Neural cell (in vitro differentiated cells): Measurements from ENCODE around the gene EMILIN1. TPM values are rescaled to one million over a fixed set of nuclear protein-coding genes. Genes with fewer than 3 reads are reported as not detected.
A peak's percentile ranks its signal among the peaks of the same experiment; 100 is the strongest.

ENCODE experiments used
- H2AFZ ChIP-seq: fragments of 200-600, 300-800 bp; sonication (generic), shearing (Covaris generic); 2 replicates; pipeline ENCODE4 v1.6.0; 2014; ENCODE audit warnings: low read depth, mild to moderate bottlenecking, antibody characterized with exemption, low read length, moderate library complexity
- H3F3A ChIP-seq: fragments of 200-600 bp; shearing (Covaris generic); 2 replicates; pipeline ENCODE4 v1.6.1; 2016; ENCODE audit warnings: mild to moderate bottlenecking, moderate library complexity, mixed read lengths, antibody characterized with exemption, low read length; ENCODE audit not compliant: insufficient read depth, poor library complexity, severe bottlenecking
- H3K27ac ChIP-seq: fragments of 200-600, 300-800 bp; sonication (generic), shearing (Covaris generic); 2 replicates; pipeline ENCODE4 v1.5.1; 2014; ENCODE audit warnings: mild to moderate bottlenecking, low read length, moderate library complexity
- H3K27me3 ChIP-seq: fragments of 300-800, 200-600 bp; sonication (generic), shearing (Covaris generic); 2 replicates; pipeline ENCODE4 v1.6.0; 2014; ENCODE audit warnings: mild to moderate bottlenecking, low read depth, low read length, moderate library complexity; ENCODE audit not compliant: insufficient read depth
- H3K36me3 ChIP-seq: fragments of 300-800, 200-600 bp; sonication (generic), shearing (Covaris generic); 2 replicates; pipeline ENCODE4 v1.5.1; 2014; ENCODE audit warnings: mild to moderate bottlenecking, antibody characterized with exemption, low read length, moderate library complexity; ENCODE audit not compliant: insufficient read depth
- H3K4me2 ChIP-seq: fragments of 300-800, 200-600 bp; sonication (generic), shearing (Covaris generic); 2 replicates; pipeline ENCODE4 v1.6.0; 2014; ENCODE audit warnings: mild to moderate bottlenecking, low read length
- H3K4me3 ChIP-seq: fragments of 300-800, 200-600 bp; sonication (generic), shearing (Covaris generic); 2 replicates; pipeline ENCODE4 v1.5.1; 2014; ENCODE audit warnings: mild to moderate bottlenecking, low read length, moderate library complexity
- H3K79me2 ChIP-seq: fragments of 200-600 bp; shearing (Covaris generic); replicated peaks from 2 replicates; pipeline ENCODE4 v1.6.0; 2014; ENCODE audit warnings: mild to moderate bottlenecking, low read length, moderate library complexity; ENCODE audit not compliant: insufficient read depth
- H3K9ac ChIP-seq: fragments of 300-800, 200-600 bp; sonication (generic), shearing (Covaris generic); 2 replicates; pipeline ENCODE4 v1.6.1; 2016; ENCODE audit warnings: mild to moderate bottlenecking, low read length, mixed read lengths
- H3K9me2 ChIP-seq: fragments of 200-600 bp; shearing (Covaris generic); 2 replicates; pipeline ENCODE4 v1.6.1; 2016; ENCODE audit warnings: mild to moderate bottlenecking, low read length, mixed read lengths; ENCODE audit not compliant: insufficient read depth
- H3K9me3 ChIP-seq: fragments of 200-600, 300-800 bp; sonication (generic), shearing (Covaris generic); 2 replicates; pipeline ENCODE4 v1.6.1; 2016; ENCODE audit warnings: mild to moderate bottlenecking, mixed run types, low read length, moderate library complexity, mixed read lengths
- H4K20me1 ChIP-seq: fragments of 200-600 bp; shearing (Covaris generic); 2 replicates; pipeline ENCODE4 v1.6.1; 2016; ENCODE audit warnings: mild to moderate bottlenecking, mixed run types; ENCODE audit not compliant: insufficient read depth
- EP300 ChIP-seq: fragments of 450-650 bp; conservative IDR thresholded peaks from 2 replicates; pipeline ENCODE4 v1.6.1; 2014; ENCODE audit warnings: antibody characterized with exemption, mild to moderate bottlenecking, moderate library complexity; ENCODE audit not compliant: poor library complexity, severe bottlenecking
- EZH2 ChIP-seq: fragments of 200-600, 300-800 bp; shearing (Covaris generic), sonication (generic); IDR thresholded peaks from 2 replicates; pipeline ENCODE4 v1.6.1; 2014; ENCODE audit warnings: antibody characterized with exemption, low read length, borderline replicate concordance, mild to moderate bottlenecking; ENCODE audit not compliant: insufficient read depth, poor library complexity, severe bottlenecking
- MXI1 ChIP-seq: fragments of 450-650 bp; conservative IDR thresholded peaks from 2 replicates; pipeline ENCODE4 v1.6.1; 2014; ENCODE audit warnings: antibody characterized with exemption, mild to moderate bottlenecking; ENCODE audit not compliant: poor library complexity, severe bottlenecking
- POLR2AphosphoS5 ChIP-seq: IDR thresholded peaks from 2 replicates; pipeline ENCODE4 v1.6.1; 2012
- RAD21 ChIP-seq: fragments of 450-650 bp; conservative IDR thresholded peaks from 2 replicates; pipeline ENCODE4 v1.6.1; 2014; ENCODE audit warnings: antibody characterized with exemption, mild to moderate bottlenecking, moderate library complexity
- SMC3 ChIP-seq: fragments of 450-650 bp; conservative IDR thresholded peaks from 2 replicates; pipeline ENCODE4 v1.6.1; 2014; ENCODE audit warnings: antibody characterized with exemption, mild to moderate bottlenecking, moderate library complexity; ENCODE audit not compliant: poor library complexity
- TAF1 ChIP-seq: IDR thresholded peaks from 2 replicates; pipeline ENCODE4 v1.6.1; 2012; ENCODE audit warnings: low read depth
- polyA plus RNA-seq: library from polyadenylated mRNA; depleted of rRNA; stranded (reverse); fragments of >200 nt; gene quantifications from 2 replicates; pipeline ENCODE4 v1.2.3, GENCODE V29; 2014
- TF ChIP-seq, protein P1 (sequence below): fragments of 450-650 bp; IDR thresholded peaks from 2 replicates; pipeline ENCODE4 v1.5.1; 2014; ENCODE audit warnings: antibody characterized with exemption, mild to moderate bottlenecking, moderate library complexity; ENCODE audit not compliant: poor library complexity, severe bottlenecking
- TF ChIP-seq, protein P2 (sequence below): IDR thresholded peaks from 2 replicates; pipeline ENCODE4 v1.6.1; 2012; ENCODE audit warnings: borderline replicate concordance

EMILIN1 gene
- polyA plus RNA-seq, 1 donor from 2014 or later, result 1.3 TPM

DNA sequence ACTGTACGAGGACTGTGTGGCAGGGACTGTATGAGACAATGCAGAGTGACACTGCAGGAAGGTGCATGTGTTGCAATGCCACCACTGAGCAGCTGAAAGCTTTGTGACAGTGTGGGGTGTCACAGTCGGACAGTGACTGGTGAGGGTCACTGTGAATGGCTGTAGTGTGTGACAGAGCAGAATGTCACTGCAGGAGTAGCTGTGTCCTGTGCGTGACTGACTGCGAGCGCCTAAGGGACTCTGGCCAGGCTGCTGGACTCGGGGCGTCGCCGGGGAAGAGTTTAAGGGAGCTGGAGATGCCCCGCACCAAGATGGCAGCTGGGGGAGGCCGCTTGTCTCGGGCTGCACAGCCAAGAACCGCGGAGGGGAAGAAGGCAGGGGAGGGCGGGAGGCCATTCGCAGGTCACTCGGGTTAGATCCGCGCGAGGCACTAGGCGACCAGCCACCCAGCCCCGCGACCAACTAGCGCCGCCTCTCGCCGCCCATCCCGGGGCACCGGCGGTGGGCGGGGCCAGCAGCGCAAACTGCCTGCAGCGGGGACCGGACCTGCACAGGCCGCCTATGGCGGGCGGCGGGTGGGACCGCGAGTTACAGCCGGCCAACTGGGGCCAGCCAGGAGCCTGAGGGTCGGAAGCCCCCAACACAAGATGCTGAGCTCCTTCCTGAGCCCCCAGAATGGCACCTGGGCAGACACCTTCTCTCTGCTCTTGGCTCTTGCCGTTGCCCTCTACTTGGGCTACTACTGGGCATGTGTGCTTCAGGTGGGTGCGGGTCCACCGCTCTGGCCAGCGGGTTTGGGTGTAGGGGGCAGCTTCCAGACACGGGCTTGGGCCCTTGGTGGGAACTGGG is 45.1 kb downstream of the EMILIN1 start, which contains the start of gene ABHD1:
Gene ABHD1, plus strand, starts transcription at position 514 of the 849 bp plus-strand sequence. Its CDS starts 134 bp downstream, at position 648.
- Histone ChIP-seq H3F3A (no peaks in the 10 kb centered on the region), H3K27me3 (peaks cover 15% of the 10 kb centered on the region), H3K36me3 (no peaks in the 10 kb centered on the region), H3K4me2 (no peak within 1 kb of the TSS), H3K4me3 (peak within 1 kb of the TSS; percentile 58), H3K9me3 (no peaks in the 10 kb centered on the region), H3K27ac (no peak within 1 kb of the TSS), H3K79me2 (no peaks in the 10 kb centered on the region), H3K9me2 (no peaks in the 10 kb centered on the region), H4K20me1 (no peaks in the 10 kb centered on the region), H3K9ac (no peak within 1 kb of the TSS), H2AFZ (no peak within 1 kb of the TSS)
- TF ChIP-seq RAD21, result no peak
- TF ChIP-seq, protein P1, sequence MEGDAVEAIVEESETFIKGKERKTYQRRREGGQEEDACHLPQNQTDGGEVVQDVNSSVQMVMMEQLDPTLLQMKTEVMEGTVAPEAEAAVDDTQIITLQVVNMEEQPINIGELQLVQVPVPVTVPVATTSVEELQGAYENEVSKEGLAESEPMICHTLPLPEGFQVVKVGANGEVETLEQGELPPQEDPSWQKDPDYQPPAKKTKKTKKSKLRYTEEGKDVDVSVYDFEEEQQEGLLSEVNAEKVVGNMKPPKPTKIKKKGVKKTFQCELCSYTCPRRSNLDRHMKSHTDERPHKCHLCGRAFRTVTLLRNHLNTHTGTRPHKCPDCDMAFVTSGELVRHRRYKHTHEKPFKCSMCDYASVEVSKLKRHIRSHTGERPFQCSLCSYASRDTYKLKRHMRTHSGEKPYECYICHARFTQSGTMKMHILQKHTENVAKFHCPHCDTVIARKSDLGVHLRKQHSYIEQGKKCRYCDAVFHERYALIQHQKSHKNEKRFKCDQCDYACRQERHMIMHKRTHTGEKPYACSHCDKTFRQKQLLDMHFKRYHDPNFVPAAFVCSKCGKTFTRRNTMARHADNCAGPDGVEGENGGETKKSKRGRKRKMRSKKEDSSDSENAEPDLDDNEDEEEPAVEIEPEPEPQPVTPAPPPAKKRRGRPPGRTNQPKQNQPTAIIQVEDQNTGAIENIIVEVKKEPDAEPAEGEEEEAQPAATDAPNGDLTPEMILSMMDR, result no peak
- TF ChIP-seq MXI1, result no peak
- TF ChIP-seq EZH2, result no peak
- TF ChIP-seq POLR2AphosphoS5, result no peak
- TF ChIP-seq SMC3, result no peak
- no peak for TF ChIP-seq EP300
- TF ChIP-seq, protein P2, sequence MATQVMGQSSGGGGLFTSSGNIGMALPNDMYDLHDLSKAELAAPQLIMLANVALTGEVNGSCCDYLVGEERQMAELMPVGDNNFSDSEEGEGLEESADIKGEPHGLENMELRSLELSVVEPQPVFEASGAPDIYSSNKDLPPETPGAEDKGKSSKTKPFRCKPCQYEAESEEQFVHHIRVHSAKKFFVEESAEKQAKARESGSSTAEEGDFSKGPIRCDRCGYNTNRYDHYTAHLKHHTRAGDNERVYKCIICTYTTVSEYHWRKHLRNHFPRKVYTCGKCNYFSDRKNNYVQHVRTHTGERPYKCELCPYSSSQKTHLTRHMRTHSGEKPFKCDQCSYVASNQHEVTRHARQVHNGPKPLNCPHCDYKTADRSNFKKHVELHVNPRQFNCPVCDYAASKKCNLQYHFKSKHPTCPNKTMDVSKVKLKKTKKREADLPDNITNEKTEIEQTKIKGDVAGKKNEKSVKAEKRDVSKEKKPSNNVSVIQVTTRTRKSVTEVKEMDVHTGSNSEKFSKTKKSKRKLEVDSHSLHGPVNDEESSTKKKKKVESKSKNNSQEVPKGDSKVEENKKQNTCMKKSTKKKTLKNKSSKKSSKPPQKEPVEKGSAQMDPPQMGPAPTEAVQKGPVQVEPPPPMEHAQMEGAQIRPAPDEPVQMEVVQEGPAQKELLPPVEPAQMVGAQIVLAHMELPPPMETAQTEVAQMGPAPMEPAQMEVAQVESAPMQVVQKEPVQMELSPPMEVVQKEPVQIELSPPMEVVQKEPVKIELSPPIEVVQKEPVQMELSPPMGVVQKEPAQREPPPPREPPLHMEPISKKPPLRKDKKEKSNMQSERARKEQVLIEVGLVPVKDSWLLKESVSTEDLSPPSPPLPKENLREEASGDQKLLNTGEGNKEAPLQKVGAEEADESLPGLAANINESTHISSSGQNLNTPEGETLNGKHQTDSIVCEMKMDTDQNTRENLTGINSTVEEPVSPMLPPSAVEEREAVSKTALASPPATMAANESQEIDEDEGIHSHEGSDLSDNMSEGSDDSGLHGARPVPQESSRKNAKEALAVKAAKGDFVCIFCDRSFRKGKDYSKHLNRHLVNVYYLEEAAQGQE, result no peak
- no peak for TF ChIP-seq TAF1

DNA sequence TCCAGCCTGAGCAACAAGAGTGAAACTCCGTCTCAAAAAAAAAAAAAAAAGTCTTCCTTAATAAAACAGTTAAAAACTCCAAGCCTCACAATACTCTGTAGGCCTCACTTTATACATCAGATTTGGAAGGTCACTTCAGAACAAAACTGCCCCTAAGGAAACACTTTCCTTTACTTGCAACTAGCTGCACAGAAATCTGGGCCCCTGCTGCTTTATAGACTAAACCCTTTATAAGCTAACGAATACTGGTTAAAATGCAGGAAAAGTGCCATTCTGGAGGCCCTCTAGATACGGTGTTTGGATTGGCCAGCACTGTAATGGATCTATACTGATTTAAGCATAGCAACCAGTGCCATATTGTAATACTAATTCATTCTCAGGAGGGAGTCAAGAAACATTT is 46.7 kb downstream of the EMILIN1 start:
- H3K9ac ChIP-seq, result no peak overlapping the region
- H3K4me3 ChIP-seq, result no peak overlapping the region
- no peak overlapping the region for H3K4me2 ChIP-seq
- peaks cover 10% of the 10 kb centered on the region for H3K27me3 ChIP-seq
- H3K9me2 ChIP-seq, result no peaks in the 10 kb centered on the region
- H4K20me1 ChIP-seq, result no peaks in the 10 kb centered on the region
- H3K27ac ChIP-seq, result no peak overlapping the region
- H3K36me3 ChIP-seq, result no peaks in the 10 kb centered on the region
- H2AFZ ChIP-seq, result no peak overlapping the region
- H3F3A ChIP-seq, result no peaks in the 10 kb centered on the region
- H3K9me3 ChIP-seq, result no peaks in the 10 kb centered on the region
- no peaks in the 10 kb centered on the region for H3K79me2 ChIP-seq
- TF ChIP-seq, protein P2, result no peak
- TF ChIP-seq TAF1, result no peak
- no peak for TF ChIP-seq EP300
- TF ChIP-seq, protein P1, result no peak
- TF ChIP-seq EZH2, result no peak
- no peak for TF ChIP-seq RAD21
- TF ChIP-seq SMC3, result no peak
